M059J (cell line): ENCODE results near the gene MYOF. TPM values are rescaled to one million over a fixed set of nuclear protein-coding genes. Genes with fewer than 3 reads are reported as not detected.
"Not testable (repeated sequence)": the region's sequence is repeated elsewhere in the genome, so short reads cannot be mapped to it uniquely, and the experiment has no call there.

ENCODE experiments used
- DNase-seq: peaks from one replicate; pipeline ENCODE4 v3.0.0-alpha.2; 2012; ENCODE audit warnings: low read depth
- total RNA-seq: library from RNA; depleted of rRNA; stranded (reverse); fragments of >200 nt; shearing (Covaris generic); gene quantifications from 2 replicates; pipeline ENCODE4 v1.2.3, GENCODE V29; 2014

Gene MYOF
- total RNA-seq, 1 experiment from 2014 or later = 128 TPM

- no peak for DNase-seq
These were observed 88.9 kb downstream of the MYOF start for GRCh38 chr10:93393211-93393610.

GRCh38 chr10:93392121-93392520 is 90.0 kb downstream of the MYOF start:
- DNase-seq = no peak

GRCh38 chr10:93390306-93391090 is 91.6 kb downstream of the MYOF start:
- DNase-seq = no peak

DNA sequence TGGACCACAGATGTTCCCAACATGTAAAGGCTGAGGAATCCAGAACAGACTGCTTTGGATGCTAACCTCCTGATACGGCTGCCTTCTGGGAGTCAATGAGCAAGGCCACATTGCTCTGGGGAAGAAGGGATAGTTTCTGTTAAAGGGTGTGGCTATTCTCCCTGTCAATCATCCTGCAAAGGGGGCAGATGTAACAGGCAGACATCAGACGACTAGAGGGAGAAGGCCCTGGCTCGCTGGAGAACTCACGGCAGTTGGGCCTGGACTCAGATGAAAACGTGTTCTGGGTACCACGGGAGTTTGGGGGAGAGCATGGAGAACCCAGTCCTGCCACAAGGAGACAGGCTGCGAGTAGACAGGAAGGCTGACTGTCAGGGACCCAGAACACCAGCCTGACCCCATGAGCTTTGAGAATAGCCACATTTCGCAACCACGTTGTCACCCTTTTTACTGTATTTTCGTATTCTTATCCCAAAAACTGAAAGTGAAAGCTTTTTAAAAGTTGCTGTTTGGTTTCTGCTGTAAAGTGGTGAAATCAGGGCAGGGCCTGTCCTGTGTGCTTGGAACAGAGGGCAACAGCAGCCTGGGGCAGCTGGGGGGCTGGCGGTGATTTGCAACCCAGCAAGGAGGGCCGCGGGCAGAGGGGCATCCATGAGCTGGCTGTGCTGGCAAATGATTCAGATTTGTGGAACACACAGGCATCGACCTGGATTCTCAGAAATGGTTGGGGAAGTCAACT is 95.3 kb downstream of the MYOF start:
- peak; percentile 33 for DNase-seq

DNA sequence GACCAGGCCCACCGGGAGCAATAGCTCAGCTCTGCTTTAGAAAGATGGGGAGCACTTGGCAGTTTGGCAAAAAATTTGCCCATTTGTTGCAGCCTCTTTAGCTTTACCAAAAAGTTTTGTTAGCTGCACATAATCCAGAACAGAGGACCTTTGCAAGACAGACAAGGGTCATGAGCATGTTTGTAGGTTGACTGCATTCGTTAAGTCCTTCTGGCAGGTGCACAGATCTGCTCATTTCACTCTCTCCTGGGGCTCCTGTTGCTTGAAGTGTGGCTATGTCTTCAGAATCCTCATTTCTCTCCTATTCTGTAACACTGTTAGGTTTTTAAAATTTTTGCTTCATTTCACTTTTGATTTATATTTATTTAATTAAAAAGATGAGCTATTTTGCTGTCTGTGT is 96.8 kb downstream of the MYOF start:
- no peak for DNase-seq

DNA sequence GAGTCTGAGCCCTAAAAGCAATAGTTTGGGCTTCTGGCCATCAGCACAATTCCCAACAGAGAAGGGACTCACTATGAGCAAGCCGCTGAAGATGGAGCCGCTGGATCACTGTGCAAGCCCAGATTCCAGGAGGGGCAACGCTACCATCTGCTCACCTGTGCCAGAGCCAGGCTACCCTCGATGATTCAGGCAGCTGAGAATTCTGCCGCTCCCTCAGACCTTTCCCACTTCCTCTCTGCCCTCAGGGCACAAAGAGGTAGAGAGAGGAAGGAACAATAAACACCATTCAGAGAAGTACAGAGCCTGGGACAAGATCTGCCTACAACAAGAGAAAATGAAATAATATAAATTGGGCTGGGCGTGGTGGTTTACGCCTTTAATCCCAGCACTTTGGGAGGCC is 98.1 kb downstream of the MYOF start:
- peak; percentile 99 for DNase-seq

- DNase-seq = peak; percentile 91
These were observed 98.6 kb downstream of the MYOF start for GRCh38 chr10:93383562-93383981.

- DNase-seq = peak; percentile 92
These were observed 102.2 kb downstream of the MYOF start for GRCh38 chr10:93379731-93380575.

- DNase-seq = peak; percentile 75
These were observed 103.0 kb downstream of the MYOF start for GRCh38 chr10:93378997-93379730.

DNA sequence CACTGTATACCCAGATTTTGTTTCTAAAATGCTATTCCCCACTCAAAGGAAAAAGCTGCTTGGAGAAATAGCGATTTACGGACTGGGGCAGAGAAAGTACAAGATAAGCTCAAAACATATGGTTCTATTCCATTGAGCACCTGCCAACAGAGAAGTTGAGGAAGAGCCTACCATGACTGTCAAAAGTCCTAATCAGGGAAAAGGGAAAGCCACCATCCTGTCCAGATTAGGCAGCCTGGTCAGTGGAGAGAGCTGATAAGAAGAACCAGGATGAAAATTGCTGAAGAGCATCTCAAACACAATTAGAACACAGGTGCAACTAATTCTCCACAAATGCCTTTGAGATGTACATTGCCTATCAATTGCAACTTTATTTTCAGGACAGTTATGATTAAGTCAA is 104.1 kb downstream of the MYOF start:
- no peak for DNase-seq

DNA sequence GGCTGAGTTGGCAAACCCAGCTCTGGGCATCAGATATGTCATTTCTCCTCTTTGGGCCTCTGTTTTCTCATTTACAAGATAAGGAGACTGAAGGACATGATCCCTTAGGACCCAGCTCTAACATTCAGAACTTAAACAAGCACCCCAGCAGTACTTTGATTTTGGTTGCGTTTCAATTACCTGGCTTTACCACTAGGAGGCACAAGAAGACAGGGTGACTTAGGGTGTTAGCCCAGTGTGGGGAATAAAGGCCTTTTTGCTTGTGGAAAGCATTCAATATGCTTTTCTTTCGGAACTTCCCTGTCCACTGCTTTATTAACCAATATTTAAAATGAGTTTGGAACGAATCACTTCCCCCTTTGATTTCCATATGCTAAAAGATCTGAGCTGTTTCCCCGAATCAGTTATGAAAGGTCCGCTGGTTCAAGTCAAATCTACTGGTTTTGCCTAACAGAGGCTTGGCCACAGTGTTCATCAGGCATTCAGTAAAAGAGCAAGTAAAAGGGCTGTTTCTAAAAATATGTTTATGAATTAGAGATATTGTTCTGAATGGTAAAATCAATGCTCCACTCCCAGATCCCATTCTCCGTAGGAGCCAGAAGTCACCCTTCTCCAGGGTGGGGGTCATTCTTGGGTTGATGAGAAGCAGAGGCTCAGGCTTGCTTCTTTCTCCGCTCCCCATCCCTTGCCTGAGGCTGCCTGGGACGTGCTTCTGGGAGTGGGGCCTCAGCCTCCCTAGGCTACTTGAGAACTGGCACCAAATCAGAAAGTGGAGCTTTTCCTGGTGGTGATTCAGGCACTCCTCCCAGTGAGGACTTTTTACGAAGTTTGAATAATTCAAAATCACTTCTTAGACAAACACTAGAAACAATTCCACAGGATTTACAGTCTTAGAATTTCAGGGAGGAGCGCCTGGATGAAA is 105.5 kb downstream of the MYOF start:
- DNase-seq = peak; percentile 92

GRCh38 chr10:93370961-93371360 is 111.2 kb downstream of the MYOF start:
- no peak for DNase-seq

DNA sequence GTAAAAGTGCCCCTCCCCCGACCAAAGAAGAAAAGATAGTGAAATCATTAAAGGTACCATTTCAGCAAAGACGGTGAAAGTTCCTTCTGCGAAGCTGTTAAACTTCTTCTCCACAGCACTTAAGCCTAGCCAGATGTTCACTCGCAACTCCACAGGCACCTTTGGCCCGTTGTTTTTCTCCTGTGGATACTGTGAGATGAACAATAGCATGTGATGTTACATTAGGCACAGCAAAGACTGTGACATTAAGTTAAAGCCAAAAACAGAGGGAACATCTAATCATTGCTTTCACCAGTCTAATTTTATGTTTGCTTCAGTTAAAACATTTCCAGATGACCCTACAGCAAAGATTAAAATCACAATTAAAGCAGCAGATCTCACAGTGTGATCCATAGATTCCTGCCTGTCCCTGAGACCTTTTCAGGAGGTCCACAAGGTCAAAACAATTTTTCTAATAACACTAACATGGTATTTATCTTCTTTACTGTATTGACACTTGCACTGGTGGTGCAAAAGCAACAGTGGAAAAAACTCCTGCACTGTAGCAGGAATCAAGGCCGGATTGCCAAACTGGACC is 112.5 kb downstream of the MYOF start:
- DNase-seq = no peak

DNA sequence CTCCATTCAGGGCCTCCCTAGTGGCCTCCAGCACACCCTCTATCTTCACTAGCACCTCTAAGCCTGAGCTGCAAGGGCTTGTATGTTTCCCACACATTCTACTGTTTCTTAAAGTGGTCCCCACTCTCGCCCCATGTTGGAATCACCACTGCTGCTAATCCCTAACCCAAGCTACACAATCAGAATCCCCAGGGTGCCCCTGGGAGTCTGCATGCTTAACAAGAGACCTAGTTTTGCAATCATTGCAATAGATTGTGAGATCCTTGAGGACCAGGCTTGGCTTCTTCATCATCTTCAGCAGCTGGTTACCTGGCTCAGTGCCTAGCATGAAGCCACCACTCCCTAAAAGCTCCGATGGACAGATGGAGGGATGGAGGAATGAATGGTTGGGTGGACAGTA is 113.9 kb downstream of the MYOF start:
- no peak for DNase-seq

GRCh38 chr10:93367664-93368063 is 114.5 kb downstream of the MYOF start:
- DNase-seq = no peak

DNA sequence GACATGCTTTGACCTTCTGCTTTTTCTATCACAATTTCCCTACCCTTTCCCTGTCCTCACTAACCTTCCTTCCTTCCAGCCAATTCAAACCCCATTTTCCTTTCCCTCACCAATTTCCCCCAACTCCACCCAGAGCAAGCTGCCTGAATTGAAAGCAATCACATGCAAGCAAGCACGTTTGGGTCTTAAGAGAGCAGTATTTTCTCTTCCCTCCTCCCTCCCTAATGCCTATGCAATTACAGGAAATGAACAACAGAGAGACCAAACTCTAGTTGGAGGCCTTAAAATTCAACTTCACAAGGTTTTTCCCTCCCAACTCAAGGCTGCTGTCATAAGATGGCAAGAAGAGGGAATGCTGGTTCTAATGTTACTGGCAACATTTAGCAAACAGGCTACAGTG is 117.2 kb downstream of the MYOF start:
- no peak for DNase-seq

GRCh38 chr10:93363891-93364648 is 118.1 kb downstream of the MYOF start:
- DNase-seq = no peak

DNA sequence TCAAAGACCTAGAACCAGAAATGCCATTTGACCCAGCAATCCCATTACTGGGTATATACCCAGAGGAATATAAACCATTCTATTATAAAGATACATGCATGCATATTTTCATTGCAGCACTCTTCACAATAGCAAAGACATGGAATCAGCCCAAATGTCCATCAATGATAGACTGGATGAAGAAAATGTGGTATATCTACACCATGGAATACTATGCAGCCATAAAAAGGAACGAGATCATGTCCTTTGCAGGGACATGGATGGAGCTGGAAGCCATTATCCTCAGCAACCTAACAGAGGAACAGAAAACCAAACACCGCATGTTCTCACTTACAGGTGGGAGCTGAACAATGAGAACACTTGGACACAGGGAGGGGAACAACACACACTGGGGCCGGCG is 123.7 kb downstream of the MYOF start:
- DNase-seq = not testable (repeated sequence)

DNA sequence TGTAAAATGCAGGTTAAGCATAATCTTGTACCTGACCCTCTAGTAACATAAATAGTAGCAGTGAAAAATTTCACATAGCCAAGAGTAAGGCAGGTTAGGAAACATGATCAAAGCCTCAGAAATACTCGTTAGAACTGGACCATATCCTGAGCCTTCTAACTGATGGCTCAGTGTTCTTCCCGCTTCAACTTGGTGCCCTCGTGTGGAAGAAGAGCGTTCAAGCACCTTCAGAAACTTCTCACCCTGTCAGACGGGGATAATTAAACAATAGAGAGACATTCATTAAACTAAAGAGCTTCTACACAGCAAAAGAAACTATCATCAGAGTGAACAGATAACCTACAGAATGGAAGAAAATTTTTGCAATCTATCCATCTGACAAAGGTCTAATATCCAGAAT is 124.5 kb downstream of the MYOF start:
- DNase-seq = peak; percentile 23
